GM21619 (cell line): ENCODE measurements around the gene MRPS22.
"Not testable (repeated sequence)": the region's sequence is repeated elsewhere in the genome, so short reads cannot be mapped to it uniquely, and the experiment has no call there.

Source experiments
- ATAC-seq: cut with Tn5 transposase; IDR thresholded peaks from one replicate; pipeline ENCODE4 v1.9.1; 2021; ENCODE audit not compliant: unreplicated experiment

The MRPS22 gene

GRCh38 chr3:139389552-139390368, 45.9 kb downstream of the MRPS22 start, which contains the start of gene COPB2:
TSS of gene COPB2 (minus strand) at chr3:139389647. CDS start at chr3:139389550, 97 bp downstream.
- peak; percentile 96 for ATAC-seq

GRCh38 chr3:139394116-139394515, 50.3 kb downstream of the MRPS22 start:
- ATAC-seq, result no peak

GRCh38 chr3:139396707-139397106, 52.9 kb downstream of the MRPS22 start:
- ATAC-seq, result no peak

GRCh38 chr3:139401155-139401554, 57.3 kb downstream of the MRPS22 start:
- not testable (repeated sequence) for ATAC-seq
